BLaER1 treated with 17β-estradiol and CSF1 and Interleukin-3, amounts not matched to agents 10 nM and 100 nM (cell line): ENCODE results near the gene MEIS2.

Experiments used
- H3K27ac ChIP-seq, 11 experiments: shearing (Covaris generic); formaldehyde crosslinking; 2 replicates each; pipeline ENCODE4 v1.8.1; 2022
- H3K27me3 ChIP-seq, 11 experiments: shearing (Covaris generic); formaldehyde crosslinking; 2 replicates each; pipeline ENCODE4 v1.8.1; 2022
- H3K36me3 ChIP-seq, 11 experiments: shearing (Covaris generic); formaldehyde crosslinking; 2 replicates each; pipeline ENCODE4 v1.8.1; 2022
- H3K4me1 ChIP-seq, 10 experiments: shearing (Covaris generic); formaldehyde crosslinking; 2 replicates each; pipeline ENCODE4 v1.8.1; 2022
- H3K4me2 ChIP-seq, 11 experiments: shearing (Covaris generic); formaldehyde crosslinking; 2 replicates each; pipeline ENCODE4 v1.8.1; 2022
- H3K4me3 ChIP-seq, 10 experiments: shearing (Covaris generic); formaldehyde crosslinking; 2 replicates each; pipeline ENCODE4 v1.8.1; 2022
- H3K9ac ChIP-seq, 11 experiments: shearing (Covaris generic); formaldehyde crosslinking; 2 replicates each; pipeline ENCODE4 v1.8.1; 2022
- H3K9me3 ChIP-seq, 11 experiments: shearing (Covaris generic); formaldehyde crosslinking; replicated peaks in 1 of 11; 2 replicates each; pipeline ENCODE4 v1.8.1; 2022
- H4K20me1 ChIP-seq, 11 experiments: shearing (Covaris generic); formaldehyde crosslinking; 2 replicates each; pipeline ENCODE4 v1.8.1; 2022
- Cebpa-rat ChIP-seq, 11 experiments: shearing (Covaris generic); IDR thresholded peaks; 2 replicates each; pipeline ENCODE4 v1.8.1; 2022

MEIS2 gene

DNA sequence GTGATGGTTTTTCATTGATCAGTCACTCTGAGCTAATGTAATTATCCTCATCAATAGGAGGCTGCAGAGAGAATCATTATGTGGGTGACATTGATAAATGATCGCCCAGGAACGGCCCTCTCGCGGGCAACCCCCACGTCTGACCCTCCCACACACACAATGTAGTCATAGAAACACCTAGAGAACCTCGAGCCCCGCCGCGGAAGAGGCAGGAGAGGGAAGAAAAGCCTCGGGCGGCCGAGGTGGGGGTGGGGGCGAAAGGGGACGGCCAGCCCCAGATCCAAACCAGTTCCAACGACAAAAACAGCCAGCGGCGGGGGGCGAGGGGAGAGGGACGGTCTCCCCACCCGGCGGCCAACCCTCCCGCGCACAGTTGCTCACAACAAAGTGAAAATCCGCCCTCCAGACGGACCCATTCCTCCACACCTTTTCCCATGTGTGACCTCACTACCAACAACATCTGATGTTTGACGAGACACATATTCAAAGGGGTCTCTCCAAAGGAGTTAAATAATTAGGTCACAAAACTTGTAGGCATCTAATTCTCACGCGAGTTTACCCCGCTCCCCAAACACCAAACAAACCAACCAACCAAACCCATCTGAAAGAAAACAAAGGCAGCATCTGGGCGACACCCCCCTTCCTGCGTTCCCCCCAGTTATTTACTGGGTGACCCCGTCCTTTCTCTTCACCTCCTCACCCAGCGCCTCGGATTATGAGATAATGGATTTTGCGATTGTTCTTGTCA, 213.0 kb downstream of the MEIS2 start:
- H3K27ac ChIP-seq = no peak overlapping the region
- no peaks in the 10 kb centered on the region for H3K36me3 ChIP-seq
- TF ChIP-seq Cebpa-rat (IDR thresholded peaks at IDR 0.05) = no peak
- no peak overlapping the region for H3K4me3 ChIP-seq
- H3K9ac ChIP-seq = no peak overlapping the region
- no peaks in the 10 kb centered on the region for H4K20me1 ChIP-seq
- no peaks in the 10 kb centered on the region for H3K4me1 ChIP-seq
- H3K9me3 ChIP-seq = peaks cover 4 to 22% (median 11%) of the 10 kb centered on the region in 11 experiments; a peak in 15 of 22 replicates
- H3K27me3 ChIP-seq = peaks cover 0 to 49% (median 38%) of the 10 kb centered on the region in 11 experiments; a peak in 16 of 22 replicates
- H3K4me2 ChIP-seq = no peak overlapping the region

- no peaks in the 10 kb centered on the region for H3K36me3 ChIP-seq
- no peak overlapping the region for H3K4me2 ChIP-seq
- H4K20me1 ChIP-seq = no peaks in the 10 kb centered on the region
- peaks cover 4 to 24% (median 11%) of the 10 kb centered on the region in 11 experiments; a peak in 15 of 22 replicates for H3K9me3 ChIP-seq
- H3K27ac ChIP-seq = no peak overlapping the region
- no peak overlapping the region for H3K4me3 ChIP-seq
- H3K27me3 ChIP-seq = peaks cover 0 to 54% (median 43%) of the 10 kb centered on the region in 11 experiments; a peak in 16 of 22 replicates
- TF ChIP-seq Cebpa-rat (IDR thresholded peaks at IDR 0.05) = no peak
- H3K4me1 ChIP-seq = no peaks in the 10 kb centered on the region
- H3K9ac ChIP-seq = no peak overlapping the region
Observed at GRCh38 chr15:36886701-36887100, 213.6 kb downstream of the MEIS2 start.

- H3K4me1 ChIP-seq = no peaks in the 10 kb centered on the region
- H3K27ac ChIP-seq = no peak overlapping the region
- H3K4me2 ChIP-seq = no peak overlapping the region
- no peaks in the 10 kb centered on the region for H4K20me1 ChIP-seq
- no peak overlapping the region for H3K9ac ChIP-seq
- H3K27me3 ChIP-seq = peaks cover 0 to 54% (median 43%) of the 10 kb centered on the region in 11 experiments; a peak in 16 of 22 replicates
- peaks cover 4 to 24% (median 11%) of the 10 kb centered on the region in 11 experiments; a peak in 15 of 22 replicates for H3K9me3 ChIP-seq
- no peaks in the 10 kb centered on the region for H3K36me3 ChIP-seq
- no peak overlapping the region for H3K4me3 ChIP-seq
- no peak for TF ChIP-seq Cebpa-rat (IDR thresholded peaks at IDR 0.05)
Observed at GRCh38 chr15:36886191-36886590, 214.2 kb downstream of the MEIS2 start.

GRCh38 chr15:36885771-36886170, 214.6 kb downstream of the MEIS2 start:
- no peak overlapping the region for H3K27ac ChIP-seq
- no peak overlapping the region for H3K4me3 ChIP-seq
- H4K20me1 ChIP-seq = no peaks in the 10 kb centered on the region
- H3K9me3 ChIP-seq = peaks cover 4 to 24% (median 11%) of the 10 kb centered on the region in 11 experiments; a peak in 15 of 22 replicates
- H3K4me2 ChIP-seq = no peak overlapping the region
- H3K9ac ChIP-seq = no peak overlapping the region
- TF ChIP-seq Cebpa-rat (IDR thresholded peaks at IDR 0.05) = no peak
- peaks cover 0 to 54% (median 43%) of the 10 kb centered on the region in 11 experiments; a peak in 16 of 22 replicates for H3K27me3 ChIP-seq
- H3K36me3 ChIP-seq = no peaks in the 10 kb centered on the region
- no peaks in the 10 kb centered on the region for H3K4me1 ChIP-seq

- Histone ChIP-seq H3K36me3 (no peaks in the 10 kb centered on the region), H3K9ac (no peak overlapping the region), H3K4me3 (no peak overlapping the region), H3K9me3 (peaks cover 9 to 30% (median 13%) of the 10 kb centered on the region in 11 experiments; a peak in 19 of 22 replicates), H3K27me3 (peaks cover 0 to 54% (median 43%) of the 10 kb centered on the region in 11 experiments; a peak in 16 of 22 replicates), H4K20me1 (no peaks in the 10 kb centered on the region), H3K4me2 (no peak overlapping the region), H3K4me1 (no peaks in the 10 kb centered on the region), H3K27ac (no peak overlapping the region)
- TF ChIP-seq Cebpa-rat (IDR thresholded peaks at IDR 0.05) = no peak
Observed at GRCh38 chr15:36884936-36885635, 215.3 kb downstream of the MEIS2 start.

DNA sequence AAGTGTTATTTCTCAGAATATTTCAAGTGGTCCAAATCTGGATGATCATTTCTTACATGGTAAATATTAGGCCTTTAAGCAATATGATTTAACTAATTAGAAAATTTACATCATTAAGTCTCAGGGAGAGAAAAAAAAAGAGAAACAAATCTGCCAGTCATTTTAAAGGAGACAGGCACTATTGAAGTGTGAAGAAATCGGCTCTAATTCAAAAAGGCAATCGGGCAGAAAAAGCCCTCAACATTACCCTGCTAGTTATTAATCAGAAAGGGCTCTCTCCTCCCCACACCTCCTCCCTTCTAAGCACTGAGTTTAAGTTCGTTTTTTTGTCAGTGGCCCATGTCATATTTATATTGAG, 215.9 kb downstream of the MEIS2 start:
- peaks cover 0 to 59% (median 43%) of the 10 kb centered on the region in 11 experiments; a peak in 16 of 22 replicates for H3K27me3 ChIP-seq
- no peaks in the 10 kb centered on the region for H4K20me1 ChIP-seq
- peaks cover 9 to 35% (median 15%) of the 10 kb centered on the region in 11 experiments; a peak in 19 of 22 replicates for H3K9me3 ChIP-seq
- H3K9ac ChIP-seq = no peak overlapping the region
- no peak overlapping the region for H3K4me2 ChIP-seq
- no peak overlapping the region for H3K27ac ChIP-seq
- H3K4me3 ChIP-seq = no peak overlapping the region
- TF ChIP-seq Cebpa-rat (IDR thresholded peaks at IDR 0.05) = no peak
- H3K4me1 ChIP-seq = no peaks in the 10 kb centered on the region
- H3K36me3 ChIP-seq = no peaks in the 10 kb centered on the region

- Histone ChIP-seq H3K36me3 (no peaks in the 10 kb centered on the region), H3K27me3 (peaks cover 0 to 65% (median 47%) of the 10 kb centered on the region in 11 experiments; a peak in 18 of 22 replicates), H4K20me1 (no peaks in the 10 kb centered on the region), H3K4me1 (no peaks in the 10 kb centered on the region), H3K4me2 (no peak overlapping the region), H3K4me3 (no peak overlapping the region), H3K9me3 (peaks cover 9 to 36% (median 15%) of the 10 kb centered on the region in 11 experiments; a peak in 19 of 22 replicates), H3K27ac (no peak overlapping the region), H3K9ac (no peak overlapping the region)
- TF ChIP-seq Cebpa-rat (IDR thresholded peaks at IDR 0.05) = no peak
Observed at GRCh38 chr15:36883713-36884517, 216.4 kb downstream of the MEIS2 start.

- H3K9ac ChIP-seq = no peak overlapping the region
- H4K20me1 ChIP-seq = no peaks in the 10 kb centered on the region
- H3K4me1 ChIP-seq = no peaks in the 10 kb centered on the region
- peaks cover 0 to 25% (median 12%) of the 10 kb centered on the region in 11 experiments; a peak in 14 of 22 replicates for H3K9me3 ChIP-seq
- H3K4me3 ChIP-seq = no peak overlapping the region
- no peak overlapping the region for H3K4me2 ChIP-seq
- TF ChIP-seq Cebpa-rat (IDR thresholded peaks at IDR 0.05) = no peak
- no peak overlapping the region for H3K27ac ChIP-seq
- no peaks in the 10 kb centered on the region for H3K36me3 ChIP-seq
- H3K27me3 ChIP-seq = peaks cover 7 to 72% (median 47%) of the 10 kb centered on the region in 11 experiments
Observed at GRCh38 chr15:36882487-36883131, 217.7 kb downstream of the MEIS2 start.
